ENCODE results near the gene RARG. TPM values are rescaled to one million over a fixed set of nuclear protein-coding genes. Genes with fewer than 3 reads are reported as not detected.

The RARG gene
- total and polyA plus RNA-seq, 2 donors (not counting 3 experiments of a cell fraction or from before 2014, with no cell fraction given), result 9.9 to 19.5 TPM

DNA sequence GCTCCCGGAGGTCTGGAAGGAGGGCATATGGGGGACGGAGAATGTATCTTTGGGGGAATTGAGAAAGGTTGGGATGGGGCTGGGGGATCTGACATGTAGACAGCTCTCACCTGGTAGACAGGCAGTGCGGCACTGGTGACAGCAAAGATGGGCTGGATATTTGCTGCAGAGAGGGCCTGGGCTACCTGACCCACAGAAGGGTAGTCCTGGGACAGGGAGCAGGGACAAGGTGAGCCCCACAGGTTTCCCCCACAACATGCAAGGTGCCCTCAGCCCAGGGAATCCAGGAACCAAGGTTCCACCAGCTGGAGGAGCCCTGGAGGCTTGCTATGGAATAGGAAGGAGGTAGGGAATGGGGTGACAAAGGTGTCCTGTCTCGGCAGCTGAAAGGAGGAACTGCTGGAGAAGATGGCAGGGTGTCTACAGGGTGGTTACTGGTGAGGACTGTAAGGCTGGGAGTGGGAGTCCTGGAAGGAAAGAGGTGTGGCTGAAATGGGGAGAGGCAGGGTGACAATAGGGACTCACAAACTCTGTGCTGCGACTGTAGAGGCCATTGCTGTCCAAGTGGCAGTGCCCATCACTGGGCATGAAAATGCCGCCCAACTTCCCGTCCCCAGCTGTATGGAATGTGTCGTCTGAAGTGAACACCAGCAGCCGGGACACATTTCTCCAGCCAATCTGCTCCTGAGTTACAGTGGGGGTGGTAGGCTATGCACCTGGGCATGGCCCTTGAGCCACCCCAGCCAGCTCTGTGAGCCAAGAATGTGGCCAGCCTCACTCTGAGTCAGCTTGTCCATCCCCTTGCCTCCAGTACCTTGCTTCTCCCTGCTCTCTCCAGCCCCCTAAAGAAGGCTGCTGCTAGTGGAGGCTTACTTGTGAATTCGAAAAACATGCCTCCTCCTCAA, 36.2 kb downstream of the RARG start:
- H2AFZ ChIP-seq (ENCODE audit: low read depth, low read length), result no peak overlapping the region
- CTCF ChIA-PET, result interaction anchor here (0.6 to 6.7 kb wide), 7 partner anchors 11 to 158 kb away, joined by 3 to 249 read pairs (median 4); partner anchors contain the start of genes CSAD and ZNF740
- intact Hi-C loops (cut with micrococcal nuclease), result no loop called here

More for the DNA sequence above, 36.2 kb downstream of the RARG start:
- Histone ChIP-seq H3K27me3 (ENCODE audit: control insufficient read depth in 2 of 2, insufficient read depth in 2 of 2, low read length in 2 of 2) (peaks cover 0 to 2% of the 10 kb centered on the region in 2 experiments), H3K9me1 (replicated peaks; ENCODE audit: control insufficient read depth, extremely low read depth, insufficient read depth, low read length) (no peaks in the 10 kb centered on the region), H3K4me1 (ENCODE audit: control insufficient read depth, extremely low read depth, insufficient read depth, low read length) (peaks cover 6% of the 10 kb centered on the region), H3K9me3 (replicated peaks; ENCODE audit: control insufficient read depth, insufficient read depth, low read length) (no peaks in the 10 kb centered on the region), H3K4me2 (ENCODE audit: insufficient read depth, low read length) (no peak overlapping the region), H3K4me3 (replicated peaks in 1 of 3; ENCODE audit: insufficient read depth in 1 of 3, low read depth in 1 of 3, low read length in 3 of 3) (no peak overlapping the region), H3K27ac (ENCODE audit: insufficient read depth, low read depth, low read length) (no peak overlapping the region), H4K20me1 (replicated peaks; ENCODE audit: control insufficient read depth, extremely low read depth, insufficient read depth, low read length) (no peaks in the 10 kb centered on the region), H3K79me2 (ENCODE audit: control insufficient read depth, insufficient read depth, low read length) (no peaks in the 10 kb centered on the region), H3K36me3 (ENCODE audit: control insufficient read depth in 2 of 2, extremely low read depth in 1 of 2, insufficient read depth in 2 of 2, low read length in 2 of 2) (no peaks in the 10 kb centered on the region), H3K9ac (replicated peaks; ENCODE audit: extremely low read depth, insufficient read depth, low read length) (no peak overlapping the region)
- DNase-seq (ENCODE audit: low read depth, low spot score) (no peak), FAIRE-seq (no peak)
- POLR2A ChIA-PET, result interaction anchor here (0.6 to 1.1 kb wide), 2 partner anchors 41 to 116 kb away, joined by 3 read pairs; partner anchors contain the start of gene SPRYD3
- TF ChIP-seq GATA2 (IDR thresholded peaks at IDR 0.05; ENCODE audit: insufficient read depth, insufficient read length, low read depth, low read length) (no peak), JUN (IDR thresholded peaks at IDR 0.05; ENCODE audit: borderline replicate concordance, insufficient read depth, insufficient read length, low read depth) (no peak), EZH2 (IDR thresholded peaks at IDR 0.05; ENCODE audit: borderline replicate concordance, low read depth, low read length, severe bottlenecking) (no peak), POLR2AphosphoS5 (IDR thresholded peaks at IDR 0.05; ENCODE audit: insufficient read depth, low read depth, low read length) (no peak), MYC (IDR thresholded peaks at IDR 0.05; ENCODE audit: low read depth, low read length) (no peak), FOS (IDR thresholded peaks at IDR 0.05; ENCODE audit: borderline replicate concordance, insufficient read depth, low read length) (no peak), POLR2A (IDR thresholded peaks at IDR 0.05; ENCODE audit: low read depth, low read length) (no peak)
- TF ChIP-seq, protein P1, sequence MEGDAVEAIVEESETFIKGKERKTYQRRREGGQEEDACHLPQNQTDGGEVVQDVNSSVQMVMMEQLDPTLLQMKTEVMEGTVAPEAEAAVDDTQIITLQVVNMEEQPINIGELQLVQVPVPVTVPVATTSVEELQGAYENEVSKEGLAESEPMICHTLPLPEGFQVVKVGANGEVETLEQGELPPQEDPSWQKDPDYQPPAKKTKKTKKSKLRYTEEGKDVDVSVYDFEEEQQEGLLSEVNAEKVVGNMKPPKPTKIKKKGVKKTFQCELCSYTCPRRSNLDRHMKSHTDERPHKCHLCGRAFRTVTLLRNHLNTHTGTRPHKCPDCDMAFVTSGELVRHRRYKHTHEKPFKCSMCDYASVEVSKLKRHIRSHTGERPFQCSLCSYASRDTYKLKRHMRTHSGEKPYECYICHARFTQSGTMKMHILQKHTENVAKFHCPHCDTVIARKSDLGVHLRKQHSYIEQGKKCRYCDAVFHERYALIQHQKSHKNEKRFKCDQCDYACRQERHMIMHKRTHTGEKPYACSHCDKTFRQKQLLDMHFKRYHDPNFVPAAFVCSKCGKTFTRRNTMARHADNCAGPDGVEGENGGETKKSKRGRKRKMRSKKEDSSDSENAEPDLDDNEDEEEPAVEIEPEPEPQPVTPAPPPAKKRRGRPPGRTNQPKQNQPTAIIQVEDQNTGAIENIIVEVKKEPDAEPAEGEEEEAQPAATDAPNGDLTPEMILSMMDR (IDR thresholded peaks at IDR 0.05; ENCODE audit: extremely low read depth in 1 of 2, insufficient read depth in 1 of 2, low read depth in 1 of 2, low read length in 2 of 2), result no peak
- TF ChIP-seq, protein P2, sequence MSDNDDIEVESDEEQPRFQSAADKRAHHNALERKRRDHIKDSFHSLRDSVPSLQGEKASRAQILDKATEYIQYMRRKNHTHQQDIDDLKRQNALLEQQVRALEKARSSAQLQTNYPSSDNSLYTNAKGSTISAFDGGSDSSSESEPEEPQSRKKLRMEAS (IDR thresholded peaks at IDR 0.05; ENCODE audit: insufficient read depth, insufficient read length), result no peak
- dilution Hi-C loops (cut with MboI; ENCODE audit: extremely low pct_ligation_motif_present, low sequenced_read_pairs), result no loop called here
- no TSS peak for BruUV-seq (replicated peaks)
